ENCODE data around the gene NACA2. TPM values are rescaled to one million over a fixed set of nuclear protein-coding genes. Genes with fewer than 3 reads are reported as not detected.

NACA2 gene
- total RNA-seq, 1 donor from 2014 or later: not detected

GRCh38 chr17:61617330-61617729 is 26.3 kb upstream of the NACA2 start:
- no peak overlapping the region for H3K4me3 ChIP-seq (ENCODE audit: low read depth, low read length)
- no peak for DNase-seq (ENCODE audit: low read depth)
- TF ChIP-seq, protein P1, sequence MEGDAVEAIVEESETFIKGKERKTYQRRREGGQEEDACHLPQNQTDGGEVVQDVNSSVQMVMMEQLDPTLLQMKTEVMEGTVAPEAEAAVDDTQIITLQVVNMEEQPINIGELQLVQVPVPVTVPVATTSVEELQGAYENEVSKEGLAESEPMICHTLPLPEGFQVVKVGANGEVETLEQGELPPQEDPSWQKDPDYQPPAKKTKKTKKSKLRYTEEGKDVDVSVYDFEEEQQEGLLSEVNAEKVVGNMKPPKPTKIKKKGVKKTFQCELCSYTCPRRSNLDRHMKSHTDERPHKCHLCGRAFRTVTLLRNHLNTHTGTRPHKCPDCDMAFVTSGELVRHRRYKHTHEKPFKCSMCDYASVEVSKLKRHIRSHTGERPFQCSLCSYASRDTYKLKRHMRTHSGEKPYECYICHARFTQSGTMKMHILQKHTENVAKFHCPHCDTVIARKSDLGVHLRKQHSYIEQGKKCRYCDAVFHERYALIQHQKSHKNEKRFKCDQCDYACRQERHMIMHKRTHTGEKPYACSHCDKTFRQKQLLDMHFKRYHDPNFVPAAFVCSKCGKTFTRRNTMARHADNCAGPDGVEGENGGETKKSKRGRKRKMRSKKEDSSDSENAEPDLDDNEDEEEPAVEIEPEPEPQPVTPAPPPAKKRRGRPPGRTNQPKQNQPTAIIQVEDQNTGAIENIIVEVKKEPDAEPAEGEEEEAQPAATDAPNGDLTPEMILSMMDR (IDR thresholded peaks at IDR 0.05; ENCODE audit: insufficient read depth, low read length, poor library complexity, severe bottlenecking): no peak
- H3K36me3 ChIP-seq (ENCODE audit: control insufficient read depth, insufficient read depth, low read length): no peaks in the 10 kb centered on the region
- H3K27me3 ChIP-seq (ENCODE audit: control insufficient read depth, insufficient read depth, low read length): no peaks in the 10 kb centered on the region

- DNase-seq (ENCODE audit: low read depth): no peak
- Histone ChIP-seq H3K27me3 (ENCODE audit: control insufficient read depth, insufficient read depth, low read length) (no peaks in the 10 kb centered on the region), H3K36me3 (ENCODE audit: control insufficient read depth, insufficient read depth, low read length) (no peaks in the 10 kb centered on the region), H3K4me3 (ENCODE audit: low read depth, low read length) (no peak overlapping the region)
- TF ChIP-seq, protein P1 (IDR thresholded peaks at IDR 0.05; ENCODE audit: insufficient read depth, low read length, poor library complexity, severe bottlenecking): no peak
Measured at GRCh38 chr17:61616783-61617182, 25.8 kb upstream of the NACA2 start.

- Histone ChIP-seq H3K27me3 (ENCODE audit: control insufficient read depth, insufficient read depth, low read length) (no peaks in the 10 kb centered on the region), H3K4me3 (ENCODE audit: low read depth, low read length) (no peak overlapping the region), H3K36me3 (ENCODE audit: control insufficient read depth, insufficient read depth, low read length) (no peaks in the 10 kb centered on the region)
- TF ChIP-seq, protein P1 (IDR thresholded peaks at IDR 0.05; ENCODE audit: insufficient read depth, low read length, poor library complexity, severe bottlenecking): no peak
- no peak for DNase-seq (ENCODE audit: low read depth)
Measured at GRCh38 chr17:61614219-61614618, 23.2 kb upstream of the NACA2 start.

DNA sequence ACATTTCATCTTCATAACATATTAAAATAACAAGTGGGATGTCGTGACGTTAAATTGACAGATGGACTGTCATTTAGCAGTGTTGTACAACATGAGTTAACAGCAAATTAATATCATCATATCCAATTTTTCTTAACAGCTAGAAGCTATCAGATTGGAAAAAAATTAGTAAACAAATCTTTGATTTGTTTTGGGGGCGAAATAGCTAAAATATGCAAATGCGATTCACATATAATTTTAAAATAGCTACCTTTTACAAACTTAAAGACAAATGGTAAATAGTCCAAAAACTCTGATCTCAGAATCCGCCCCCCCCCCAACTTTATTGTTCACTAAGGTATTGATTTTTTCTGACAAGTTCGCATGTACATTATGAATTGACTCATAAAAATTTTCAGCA is 20.3 kb upstream of the NACA2 start:
- Histone ChIP-seq H3K27me3 (ENCODE audit: control insufficient read depth, insufficient read depth, low read length) (no peaks in the 10 kb centered on the region), H3K36me3 (ENCODE audit: control insufficient read depth, insufficient read depth, low read length) (no peaks in the 10 kb centered on the region), H3K4me3 (ENCODE audit: low read depth, low read length) (no peak overlapping the region)
- no peak for DNase-seq (ENCODE audit: low read depth)
- TF ChIP-seq, protein P1 (IDR thresholded peaks at IDR 0.05; ENCODE audit: insufficient read depth, low read length, poor library complexity, severe bottlenecking): no peak

- no peak for DNase-seq (ENCODE audit: low read depth)
- no peaks in the 10 kb centered on the region for H3K27me3 ChIP-seq (ENCODE audit: control insufficient read depth, insufficient read depth, low read length)
- TF ChIP-seq, protein P1 (IDR thresholded peaks at IDR 0.05; ENCODE audit: insufficient read depth, low read length, poor library complexity, severe bottlenecking): no peak
- no peak overlapping the region for H3K4me3 ChIP-seq (ENCODE audit: low read depth, low read length)
- no peaks in the 10 kb centered on the region for H3K36me3 ChIP-seq (ENCODE audit: control insufficient read depth, insufficient read depth, low read length)
Measured at GRCh38 chr17:61605692-61606091, 14.7 kb upstream of the NACA2 start.

DNA sequence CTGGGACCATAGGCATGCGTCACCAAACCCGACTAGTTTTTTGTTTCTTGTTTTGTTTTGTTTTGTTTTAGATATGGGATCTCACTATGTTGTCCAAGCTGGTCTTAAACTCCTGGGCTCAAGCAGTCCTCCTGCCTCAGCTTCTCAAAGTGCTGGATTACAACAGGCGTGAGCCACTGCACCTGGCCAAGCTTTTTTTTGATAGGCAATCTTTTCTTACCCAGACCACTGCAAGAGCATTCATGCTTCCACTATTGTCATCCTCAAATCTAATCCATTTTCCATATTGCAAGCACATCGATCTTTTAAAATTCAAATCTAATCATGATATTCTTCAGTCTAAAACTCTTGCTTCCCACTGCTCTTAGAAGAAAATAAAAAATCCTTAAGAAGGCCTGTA is 10.3 kb upstream of the NACA2 start:
- DNase-seq (ENCODE audit: low read depth): no peak
- TF ChIP-seq, protein P1 (IDR thresholded peaks at IDR 0.05; ENCODE audit: insufficient read depth, low read length, poor library complexity, severe bottlenecking): no peak
- H3K27me3 ChIP-seq (ENCODE audit: control insufficient read depth, insufficient read depth, low read length): no peaks in the 10 kb centered on the region
- no peaks in the 10 kb centered on the region for H3K36me3 ChIP-seq (ENCODE audit: control insufficient read depth, insufficient read depth, low read length)
- H3K4me3 ChIP-seq (ENCODE audit: low read depth, low read length): no peak overlapping the region

All from kidney epithelial cell (primary cell).